HG03457 (cell line): Measurements from ENCODE around the gene GTF3C2.
"Not testable (repeated sequence)": the region's sequence is repeated elsewhere in the genome, so short reads cannot be mapped to it uniquely, and the experiment has no call there.

Source experiments
- ATAC-seq: cut with Tn5 transposase; IDR thresholded peaks from one replicate; pipeline ENCODE4 v1.9.1; 2021; ENCODE audit warnings: moderate number of reproducible peaks; ENCODE audit not compliant: unreplicated experiment

Gene GTF3C2

DNA sequence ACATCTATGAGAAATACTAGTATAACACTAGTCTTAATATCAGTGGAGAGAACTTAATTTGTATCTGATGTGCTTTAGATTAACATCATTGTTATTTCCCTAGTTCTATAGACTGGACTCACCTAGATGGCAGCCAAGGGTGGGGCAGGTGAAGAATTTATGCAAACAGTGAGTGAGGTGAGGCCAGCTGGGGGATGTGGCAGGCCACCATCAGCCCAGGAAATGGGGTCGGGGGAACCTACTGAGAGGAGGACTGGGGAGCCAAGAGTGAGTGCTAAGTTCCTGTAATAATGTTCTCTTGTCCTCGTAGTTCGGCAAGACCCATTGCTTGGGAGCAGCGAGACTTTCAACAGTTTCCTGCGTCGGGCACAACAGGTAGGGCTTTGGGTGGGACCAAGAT lies 16.4 kb upstream of the GTF3C2 start:
- ATAC-seq, result no peak

DNA sequence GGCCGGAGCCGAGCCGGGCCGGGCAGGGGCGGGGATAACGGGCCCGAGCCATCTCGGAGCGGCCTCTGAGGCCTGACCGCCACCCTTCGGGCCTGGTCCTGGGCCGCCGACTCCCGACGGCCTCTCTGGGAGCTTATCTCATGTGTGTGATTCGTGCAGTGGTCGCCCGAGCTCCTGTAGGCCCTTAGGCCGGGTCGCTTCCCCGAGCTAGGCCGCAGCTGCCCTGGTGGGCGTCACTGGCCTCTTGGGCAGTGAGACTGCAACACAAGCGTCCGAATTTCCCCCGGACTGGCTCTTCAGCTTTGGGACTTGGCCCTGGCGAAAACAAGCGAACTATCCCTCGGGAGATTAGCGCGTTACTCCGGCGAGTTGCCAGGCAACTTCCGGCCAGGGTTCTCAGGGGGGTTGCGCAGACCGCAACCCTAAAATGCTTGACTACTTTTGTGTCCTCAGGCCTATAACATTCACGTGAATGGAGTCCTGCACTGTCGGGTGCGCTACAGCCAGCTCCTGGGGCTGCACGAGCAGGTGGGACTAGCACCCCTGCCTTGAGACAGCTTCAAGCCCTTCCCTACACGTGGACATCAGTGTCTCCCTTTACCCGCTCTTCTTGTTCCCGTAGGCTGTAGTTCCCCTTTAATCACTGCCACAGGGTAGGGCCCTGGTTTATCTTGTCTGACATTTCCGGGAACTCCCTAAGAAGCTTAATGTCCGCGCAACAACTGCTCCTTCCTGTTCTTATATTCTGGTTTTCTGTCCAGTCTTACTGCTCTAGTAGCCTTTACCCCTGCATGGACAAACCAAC lies 14.5 kb upstream of the GTF3C2 start:
- no peak for ATAC-seq

DNA sequence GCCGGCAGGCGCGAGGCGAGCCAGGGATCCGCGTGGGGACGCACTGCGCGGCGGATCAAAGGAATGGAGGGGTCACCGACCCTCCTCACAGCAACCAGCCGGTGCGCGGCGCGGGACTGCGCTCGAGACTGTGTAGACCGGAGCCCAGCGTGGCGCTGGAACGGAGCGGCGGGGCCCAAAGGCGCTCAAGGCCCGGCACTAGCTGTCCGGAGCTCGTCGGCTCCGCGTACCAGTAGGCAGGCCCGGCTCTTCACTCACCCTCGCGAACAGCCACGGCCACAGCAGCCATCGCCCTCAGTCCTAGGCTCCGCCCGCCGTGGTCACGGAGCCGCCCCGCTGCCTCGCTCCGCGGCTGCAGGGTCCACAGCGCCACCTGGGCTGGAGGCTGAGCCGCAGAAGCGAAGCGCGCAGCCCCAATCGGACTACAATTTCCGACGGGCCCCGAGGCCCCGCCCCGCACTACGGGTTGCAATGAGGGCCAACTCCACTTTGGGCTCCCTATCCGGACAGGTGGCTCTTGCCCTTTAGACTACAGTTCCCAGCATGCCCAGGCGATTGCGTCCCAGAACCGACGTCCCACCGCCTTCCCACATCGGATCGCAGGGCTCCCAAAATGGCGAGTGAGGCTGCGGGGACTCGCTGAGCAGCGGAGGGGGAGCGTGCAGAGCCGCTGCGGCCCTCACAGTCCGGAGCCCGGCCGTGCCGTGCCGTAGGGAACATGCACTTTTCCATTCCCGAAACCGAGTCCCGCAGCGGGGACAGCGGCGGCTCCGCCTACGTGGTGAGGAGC lies 13.7 kb upstream of the GTF3C2 start, which contains the start of the genes EIF2B4 and SNX17:
TSS of gene EIF2B4 (minus strand) at position 313 of the 790 bp plus-strand sequence. CDS start at position 289, 24 bp downstream.
TSS of gene SNX17 (plus strand) at position 591 of the 790 bp plus-strand sequence. CDS start at position 719, 128 bp downstream.
- peak; percentile 74 for ATAC-seq

DNA sequence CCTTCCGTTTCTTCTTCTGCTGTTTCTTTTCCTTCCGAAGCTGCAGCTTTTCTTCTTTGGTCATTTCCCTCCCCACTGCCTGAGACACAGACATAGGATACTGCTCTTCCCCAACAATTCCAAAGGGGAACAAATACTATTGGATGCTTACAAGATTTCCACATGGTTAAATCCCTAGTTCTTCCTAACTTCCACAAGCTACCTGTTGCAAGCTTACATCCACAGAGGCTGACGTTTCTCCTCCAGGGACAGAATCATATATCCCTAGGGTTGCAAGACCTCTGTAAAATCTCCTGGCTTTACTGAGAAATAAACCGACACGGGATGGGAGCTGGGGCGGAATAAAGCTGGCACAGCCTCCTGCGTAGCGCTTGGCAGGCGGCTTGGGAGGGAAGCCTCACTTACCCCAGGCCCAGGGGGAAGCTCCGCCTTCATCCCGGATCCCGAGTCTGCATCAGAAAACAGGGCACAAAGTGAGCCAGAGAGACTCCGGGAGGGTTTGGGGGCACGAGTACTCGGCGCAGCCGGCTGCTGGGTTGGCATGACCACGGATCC lies 13.0 kb upstream of the GTF3C2 start:
- peak; percentile 2 for ATAC-seq

DNA sequence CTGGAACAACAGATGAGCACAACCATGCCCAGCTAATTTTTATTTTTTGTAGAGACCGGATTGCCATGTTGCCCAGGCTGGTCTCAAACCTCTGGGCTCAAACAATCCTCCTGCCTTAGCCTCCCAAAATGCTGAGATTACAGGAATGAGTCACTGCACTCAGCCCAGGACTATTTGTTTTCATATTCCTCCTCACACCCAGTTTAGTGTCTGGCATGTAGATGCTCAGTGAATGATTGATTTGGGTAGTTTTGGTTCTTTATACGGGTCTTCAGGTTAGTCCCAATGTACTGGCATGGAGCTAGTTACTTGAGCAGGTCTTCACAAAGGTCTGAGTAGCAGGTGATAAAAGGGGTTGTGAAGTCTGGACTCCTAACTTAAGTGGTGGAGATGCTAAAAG lies 7.4 kb upstream of the GTF3C2 start:
- no peak for ATAC-seq

DNA sequence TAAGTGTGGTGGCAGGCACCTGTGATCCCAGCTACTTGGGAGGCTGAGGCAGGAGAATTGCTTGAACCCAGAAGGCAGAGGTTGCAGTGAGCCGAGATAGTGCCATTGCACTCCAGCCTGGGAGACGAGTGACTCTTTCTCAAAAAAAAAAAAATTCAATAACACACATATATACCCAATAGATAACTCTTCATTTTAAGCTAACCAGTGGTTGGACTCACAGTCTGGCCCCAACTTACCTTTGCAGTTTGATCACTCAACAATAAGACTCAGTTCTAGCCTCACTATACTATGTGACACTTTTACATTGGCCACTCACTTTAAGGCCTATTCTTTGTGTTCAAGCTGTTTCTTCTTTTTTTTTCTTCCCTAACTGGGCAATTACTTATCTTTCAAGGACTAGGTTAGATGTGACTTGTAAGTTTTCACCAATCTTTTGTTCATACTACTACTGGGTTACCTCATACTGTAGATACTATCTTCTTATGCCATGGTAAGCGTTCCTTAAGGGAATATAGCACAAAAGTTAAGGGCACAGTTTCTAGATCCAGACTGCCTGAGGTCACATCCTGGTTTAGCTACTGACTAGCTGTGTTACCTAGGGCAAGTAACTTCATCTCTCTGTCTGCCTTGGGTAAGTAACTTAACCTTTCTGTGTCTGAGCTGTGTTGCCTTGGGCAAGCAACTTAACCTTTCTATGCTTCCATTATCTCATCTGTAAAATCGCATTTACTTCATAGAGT lies 6.3 kb upstream of the GTF3C2 start:
- ATAC-seq, result no peak

DNA sequence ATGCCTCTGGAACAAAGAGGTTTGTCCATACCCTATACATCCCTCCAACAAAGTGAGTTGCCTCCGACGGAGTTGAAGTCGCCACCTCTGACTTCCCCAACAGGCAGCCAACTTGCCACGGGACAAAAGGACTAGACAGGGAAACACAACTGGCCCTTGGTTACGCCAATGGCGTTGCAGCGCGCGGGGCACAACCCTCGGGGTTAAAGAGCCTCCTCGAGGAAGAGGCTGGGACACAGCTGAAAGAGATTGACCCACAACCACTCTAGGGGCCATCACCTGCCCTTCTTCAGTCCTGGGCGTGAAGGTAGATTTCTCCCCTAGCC lies 545 bp downstream of the GTF3C2 start:
- ATAC-seq, result peak; percentile 31

DNA sequence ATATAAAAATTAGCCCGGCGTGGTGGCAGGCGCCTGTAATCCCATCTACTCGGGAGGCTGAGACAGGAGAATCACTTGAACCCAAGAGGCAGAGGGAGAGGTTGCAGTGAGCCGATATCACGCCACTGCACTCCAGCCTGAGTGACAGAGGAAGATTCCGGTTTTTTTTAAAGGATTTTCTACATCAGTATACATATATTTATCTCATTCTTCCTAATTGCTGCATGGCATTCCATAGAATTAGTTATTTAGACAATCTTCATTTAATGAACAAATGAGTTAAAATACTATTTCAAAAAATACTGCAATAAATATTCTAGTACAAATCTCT lies 2.0 kb downstream of the GTF3C2 start:
- no peak for ATAC-seq

DNA sequence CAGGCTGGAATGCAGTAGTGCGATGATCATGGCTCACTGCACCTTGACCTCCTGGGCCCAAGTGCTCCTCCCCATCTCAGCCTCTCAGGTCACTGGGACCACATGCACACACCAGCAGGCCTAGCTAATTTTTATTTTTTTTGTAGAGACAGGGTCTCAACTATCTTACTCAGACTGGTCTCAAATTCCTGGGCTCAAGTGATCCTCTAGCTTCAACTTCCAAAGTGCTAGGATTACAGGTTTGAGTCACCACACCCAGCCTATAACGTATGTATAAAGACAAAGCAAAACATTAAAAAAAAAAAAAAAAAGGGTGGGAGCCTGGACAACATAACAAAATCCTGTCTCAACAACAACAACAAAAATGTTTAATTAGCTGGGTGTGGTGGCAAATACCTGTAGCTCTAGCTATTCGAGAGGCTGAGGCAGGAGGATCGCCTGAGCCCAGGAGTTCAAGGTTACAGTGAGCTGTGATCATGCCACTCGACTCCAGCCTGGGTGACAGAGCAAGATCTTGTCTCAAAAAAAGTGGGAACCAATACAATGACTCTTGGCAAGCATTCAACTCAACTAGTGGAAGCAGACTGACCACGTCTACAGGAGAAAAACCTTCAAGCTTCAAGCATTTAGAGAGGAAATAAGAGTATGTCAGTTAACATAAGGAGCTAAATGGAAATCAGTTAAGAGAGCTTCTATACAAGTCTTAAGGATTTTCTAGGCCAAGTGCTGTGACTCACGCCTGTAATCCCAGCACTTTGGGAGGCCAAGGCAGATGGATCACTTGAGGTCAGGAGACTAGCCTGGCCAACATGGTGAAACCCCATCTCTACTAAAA lies 2.6 kb downstream of the GTF3C2 start:
- no peak for ATAC-seq

DNA sequence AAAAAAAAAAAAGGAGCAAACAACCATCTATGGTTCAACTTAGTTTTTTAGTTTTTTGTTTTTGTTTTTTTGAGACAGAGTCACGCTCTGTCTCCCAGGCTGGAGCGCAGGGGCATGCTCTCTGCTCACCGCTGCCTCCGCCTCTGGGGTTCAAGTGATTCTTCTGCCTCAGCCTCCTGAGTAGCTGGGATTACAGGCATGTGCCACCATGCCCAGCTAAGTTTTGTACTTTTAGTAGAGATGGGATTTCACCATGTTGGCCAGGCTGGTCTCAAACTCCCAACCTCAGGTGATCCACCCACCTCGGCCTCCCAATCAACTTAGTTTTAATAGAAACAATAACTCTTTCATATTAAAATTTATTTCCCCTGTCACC lies 3.2 kb downstream of the GTF3C2 start:
- not testable (repeated sequence) for ATAC-seq

DNA sequence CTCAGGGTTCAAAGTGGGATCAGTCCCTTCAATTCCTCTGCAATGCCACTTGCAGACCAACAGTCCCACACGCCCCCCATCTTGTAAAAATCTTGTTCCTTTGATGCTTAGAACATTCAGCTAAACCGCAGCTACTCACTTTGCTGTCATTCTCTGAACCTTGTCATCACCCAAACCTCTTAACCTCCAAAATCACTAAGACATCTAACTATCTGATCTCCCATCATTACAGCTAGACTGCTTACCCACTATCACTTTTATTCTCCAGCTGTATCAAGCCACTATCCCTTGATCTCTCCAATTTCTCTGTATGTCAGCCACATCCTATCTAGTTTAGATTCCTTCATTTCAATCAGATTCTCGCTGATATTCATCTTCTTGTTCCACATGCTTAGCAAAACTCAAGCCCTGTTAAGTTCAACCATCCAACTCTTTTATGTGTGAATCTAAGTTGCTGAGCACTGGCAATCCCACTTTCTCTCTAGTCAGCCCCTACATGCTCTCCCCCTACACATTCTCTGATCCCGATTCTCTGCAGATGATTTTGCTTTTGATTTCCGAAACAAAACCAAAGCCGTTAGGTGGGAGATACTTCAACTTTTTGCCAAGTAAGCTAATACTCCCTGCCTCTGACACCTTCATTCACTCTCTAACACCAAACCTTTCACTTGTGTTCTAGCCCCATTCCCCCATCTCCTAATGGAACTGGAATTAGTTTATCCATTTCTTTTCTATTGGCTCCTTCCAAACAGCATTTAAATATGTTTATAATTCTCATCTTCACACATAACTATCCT lies 4.6 kb downstream of the GTF3C2 start:
- no peak for ATAC-seq

DNA sequence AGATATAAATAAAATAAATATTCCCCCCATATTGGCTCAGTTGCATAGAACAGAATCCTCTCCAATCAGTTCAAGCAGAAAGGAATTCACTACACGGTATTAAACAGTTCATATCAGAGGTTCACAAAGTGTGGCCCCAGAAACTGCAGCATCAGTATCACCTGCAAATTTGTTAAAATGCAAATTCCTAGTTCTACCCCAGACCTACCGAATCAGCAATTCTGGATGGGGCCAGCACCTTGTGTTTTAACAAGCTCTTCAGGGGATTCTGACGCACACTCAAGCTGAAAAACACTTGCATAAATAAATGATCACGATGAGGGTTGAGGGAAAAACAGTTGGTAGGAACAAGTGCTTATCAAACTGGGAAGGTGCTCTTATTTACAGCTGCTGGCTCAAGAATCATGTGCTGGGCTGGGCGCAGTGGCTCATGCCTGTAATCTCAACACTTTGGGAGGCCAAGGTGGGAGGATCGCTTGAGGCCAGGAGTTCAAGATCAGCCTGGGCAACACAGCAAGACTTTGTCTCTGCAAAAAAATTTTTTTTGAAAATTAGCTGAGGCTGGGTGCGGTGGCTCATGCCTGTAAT lies 6.4 kb downstream of the GTF3C2 start:
- no peak for ATAC-seq

DNA sequence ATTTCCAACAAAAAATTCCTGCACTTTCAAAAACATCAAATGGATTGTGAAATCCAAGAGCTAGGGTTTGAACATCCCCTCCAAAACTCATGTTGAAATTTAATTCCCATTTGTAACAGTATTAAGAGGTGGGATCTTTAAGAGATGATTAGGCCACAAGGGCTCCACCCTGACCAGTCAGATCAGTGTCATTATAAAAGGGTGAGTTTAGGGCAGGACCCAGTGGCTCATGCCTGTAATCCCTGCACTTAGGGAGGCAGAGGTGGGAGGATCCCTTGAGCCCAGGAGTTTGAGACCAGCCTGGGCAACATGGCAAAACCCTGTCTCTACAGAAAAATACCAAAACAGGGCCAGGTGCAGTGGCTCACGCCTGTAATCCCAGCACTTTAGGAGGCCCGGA lies 8.9 kb downstream of the GTF3C2 start:
- ATAC-seq, result no peak

DNA sequence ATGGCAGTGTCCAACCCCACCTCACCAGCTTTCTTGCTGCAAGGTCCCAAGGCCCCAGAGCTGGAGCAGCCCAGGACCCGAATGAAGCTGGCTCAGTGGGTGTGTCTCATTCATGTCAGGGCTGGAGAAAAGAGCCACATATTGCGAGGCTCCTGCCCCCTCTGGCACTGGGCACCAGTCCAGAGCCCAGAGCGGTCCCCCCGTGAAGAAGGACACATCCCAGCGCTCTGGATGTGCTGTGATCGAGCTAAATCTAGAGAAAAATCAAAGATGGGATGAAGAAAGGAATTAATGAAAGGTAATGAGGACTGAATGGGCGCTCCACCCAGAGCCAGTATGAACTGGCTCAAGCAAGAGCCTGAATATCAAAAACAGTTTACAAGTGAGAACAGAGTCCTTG lies 20.4 kb downstream of the GTF3C2 start:
- no peak for ATAC-seq

DNA sequence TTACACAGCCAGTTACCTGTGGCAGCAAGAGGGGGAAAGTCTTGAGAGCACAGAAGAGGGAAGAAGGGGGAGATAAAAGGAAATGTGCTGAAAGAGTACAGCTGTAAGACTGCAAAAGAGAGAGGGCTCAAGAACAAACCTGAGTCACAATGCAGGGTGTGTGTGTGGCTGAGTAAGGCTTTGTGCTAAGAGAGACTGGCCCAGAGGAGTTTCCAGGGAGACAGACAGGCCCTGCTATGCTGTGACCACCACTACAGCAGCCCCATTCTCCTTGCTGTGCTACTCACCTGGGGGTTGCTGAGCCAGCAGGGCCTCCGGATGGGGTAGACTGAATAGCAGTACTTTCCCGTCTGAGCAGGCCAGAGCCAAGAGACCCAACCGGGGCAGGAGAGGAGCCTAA lies 21.3 kb downstream of the GTF3C2 start:
- no peak for ATAC-seq

DNA sequence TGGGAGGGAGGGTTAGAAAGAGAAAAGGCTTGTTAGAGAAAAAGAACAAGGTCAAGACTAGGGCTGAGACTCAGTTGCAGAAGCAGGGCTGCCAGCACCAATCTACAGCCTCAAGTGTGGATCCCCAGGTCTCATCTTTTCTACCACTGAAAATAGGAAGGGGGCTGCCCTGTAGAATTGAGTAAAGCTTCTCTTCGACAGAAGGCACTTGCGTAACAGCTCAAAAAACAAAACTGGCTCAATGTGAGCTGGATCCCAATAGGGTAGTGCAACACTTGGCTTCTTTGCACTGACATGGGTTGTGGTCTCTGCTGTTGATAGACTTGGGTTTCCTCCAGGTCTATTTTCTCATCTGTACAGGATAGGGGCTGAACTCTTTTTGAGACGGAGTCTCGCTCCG lies 31.8 kb downstream of the GTF3C2 start:
- ATAC-seq, result no peak

DNA sequence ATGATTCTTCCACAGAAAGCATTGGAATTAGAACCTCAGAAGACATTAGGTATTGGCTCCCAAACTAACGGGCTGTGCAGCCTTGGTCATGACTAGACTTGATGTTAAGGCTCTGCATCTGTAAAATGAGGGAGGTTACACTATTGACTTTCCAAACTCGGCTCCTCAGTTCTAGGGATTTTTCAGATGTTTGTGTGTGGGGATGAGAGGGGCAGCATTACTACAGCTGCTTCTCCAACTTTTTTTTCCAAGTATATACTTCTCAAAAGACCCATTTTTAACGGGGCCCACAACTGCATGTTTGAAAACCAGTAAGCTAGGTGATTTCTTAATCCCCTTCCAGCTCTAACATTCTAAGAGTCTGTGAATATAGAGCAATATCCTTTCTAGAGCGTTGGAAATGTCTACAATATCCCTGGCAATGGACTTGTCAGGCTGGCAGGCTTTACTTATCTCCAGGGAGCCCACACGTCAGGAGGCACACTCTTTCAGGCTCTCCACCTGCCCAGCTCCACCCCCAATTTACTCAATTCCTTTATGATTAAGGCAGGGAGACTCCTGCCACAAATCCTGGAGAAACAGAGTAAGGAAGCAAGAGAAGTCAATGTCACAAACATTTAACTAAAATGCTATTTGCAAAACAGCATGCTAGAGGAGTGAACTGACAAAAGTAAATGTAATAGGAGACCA lies 32.8 kb downstream of the GTF3C2 start:
- ATAC-seq, result no peak

DNA sequence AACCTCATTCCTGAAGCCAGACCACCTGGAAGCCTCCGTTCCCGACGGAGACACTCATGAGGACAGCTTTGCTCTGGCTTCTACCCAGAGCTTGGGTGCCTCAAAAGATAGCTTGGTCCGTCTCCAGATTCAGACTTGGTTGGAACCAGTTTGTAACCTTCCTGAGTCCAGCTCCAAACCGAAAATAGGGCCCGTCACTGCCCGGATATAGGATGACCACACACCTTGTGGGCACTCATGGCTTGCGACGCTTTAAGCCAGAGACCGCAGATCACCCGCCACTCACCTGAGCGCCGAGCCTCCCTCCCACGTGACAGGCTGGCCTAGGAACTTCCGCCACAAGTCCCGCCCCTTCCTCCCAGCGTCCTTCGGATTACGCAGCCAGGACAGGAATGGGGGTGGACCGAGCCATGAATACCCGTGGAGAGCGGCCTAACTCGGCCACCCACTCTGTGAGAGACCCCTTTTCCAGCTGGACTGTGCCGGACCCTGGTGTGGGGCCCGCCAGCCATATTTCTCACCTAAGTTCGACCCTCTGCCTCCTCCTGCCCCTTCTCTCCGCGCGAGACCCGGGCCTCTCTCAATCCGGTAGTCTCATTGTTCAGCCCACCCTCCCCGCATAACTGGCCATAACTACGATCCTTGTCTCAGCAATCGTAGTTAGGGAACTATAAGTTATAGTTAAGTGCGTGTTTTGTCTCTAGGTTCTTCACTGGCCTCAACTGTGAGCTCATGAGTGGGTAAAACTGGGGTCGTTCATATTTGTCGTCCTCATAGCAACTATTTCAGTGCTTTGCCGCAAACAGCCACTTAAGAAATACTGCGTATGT lies 33.6 kb downstream of the GTF3C2 start, which contains the start of gene MPV17:
TSS of gene MPV17 (minus strand) at position 332 of the 830 bp plus-strand sequence. CDS start 580 bp downstream, outside the sequence.
- ATAC-seq, result peak; percentile 70
